Myocyte (in vitro differentiated cells): ENCODE results near the gene MED15. TPM values are rescaled to one million over a fixed set of nuclear protein-coding genes. Genes with fewer than 3 reads are reported as not detected.
A peak's percentile ranks its signal among the peaks of the same experiment; 100 is the strongest.
"Not testable (repeated sequence)": the region's sequence is repeated elsewhere in the genome, so short reads cannot be mapped to it uniquely, and the experiment has no call there.

ENCODE experiments used
- DNase-seq: peaks from one replicate; pipeline ENCODE4 v3.0.0-alpha.2; 2012; ENCODE audit warnings: low read depth
- total RNA-seq: library from RNA; depleted of rRNA; stranded (reverse); fragments of >200 nt; gene quantifications from 2 replicates; pipeline ENCODE4 v1.2.3, GENCODE V29; 2014

Gene MED15
- total RNA-seq, 1 donor from 2014 or later: 29.7 TPM

- no peak for DNase-seq
Observed at GRCh38 chr22:20483771-20484170, 23.6 kb upstream of the MED15 start.

- no peak for DNase-seq
Observed at GRCh38 chr22:20484948-20485683, 22.3 kb upstream of the MED15 start.

DNA sequence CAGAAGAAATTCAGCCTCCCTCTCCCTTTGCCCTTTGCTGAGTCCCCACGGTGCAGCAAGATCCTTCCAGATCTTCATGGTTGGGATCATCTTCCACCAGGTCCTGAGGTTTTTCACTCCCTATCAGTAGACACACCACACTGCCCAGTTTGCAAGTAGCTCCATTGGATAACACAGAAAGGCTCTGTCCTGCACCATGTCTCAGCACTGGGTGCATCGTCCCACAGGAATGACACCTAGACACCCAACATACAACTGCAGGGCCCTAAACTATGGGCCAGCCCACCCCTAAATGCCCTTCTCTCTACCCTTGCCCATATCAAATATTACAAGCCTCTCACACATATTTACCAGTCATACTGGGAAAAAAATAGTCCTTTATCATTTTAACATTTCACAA is 21.2 kb upstream of the MED15 start:
- DNase-seq: no peak

- DNase-seq: no peak
Observed at GRCh38 chr22:20487715-20488114, 19.7 kb upstream of the MED15 start.

DNA sequence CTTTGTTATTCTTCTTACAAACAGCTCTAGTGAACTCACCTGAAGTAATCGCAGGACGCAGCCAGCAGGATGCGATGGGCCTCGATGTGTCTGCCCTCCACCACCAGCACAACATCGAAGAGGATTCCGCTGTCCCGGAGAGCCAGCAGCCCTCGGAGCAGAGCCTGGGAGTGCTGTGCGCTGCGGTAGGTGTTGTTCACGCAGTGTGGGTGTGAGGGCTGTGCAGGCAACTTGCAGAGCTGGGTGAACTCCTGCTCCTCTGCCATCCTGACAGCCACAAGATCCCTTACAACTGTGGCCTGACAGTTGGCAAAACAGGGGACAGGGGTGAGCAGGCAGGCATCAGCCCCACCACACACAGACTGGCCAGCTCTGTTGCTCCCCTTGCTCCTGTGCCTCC is 18.5 kb upstream of the MED15 start:
- DNase-seq: no peak

GRCh38 chr22:20490183-20490940 is 17.0 kb upstream of the MED15 start:
- no peak for DNase-seq

DNA sequence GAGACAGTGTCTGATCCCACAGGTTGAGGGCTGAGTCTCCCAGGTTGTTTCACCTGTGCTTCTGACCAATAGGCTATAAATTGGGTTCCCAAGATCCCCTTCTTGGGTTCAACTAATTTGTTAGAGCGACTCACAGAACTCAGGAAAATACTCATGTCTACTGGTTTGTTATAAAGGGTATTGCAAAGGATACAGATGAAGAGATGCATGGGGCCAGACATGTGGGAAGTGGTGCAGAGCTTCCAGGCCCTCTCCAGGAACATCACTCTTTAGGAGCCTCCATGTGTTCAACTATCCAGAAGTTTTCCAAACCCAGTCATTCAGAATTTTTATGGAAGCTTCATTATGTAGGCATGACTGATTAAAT is 16.5 kb upstream of the MED15 start:
- no peak for DNase-seq

DNA sequence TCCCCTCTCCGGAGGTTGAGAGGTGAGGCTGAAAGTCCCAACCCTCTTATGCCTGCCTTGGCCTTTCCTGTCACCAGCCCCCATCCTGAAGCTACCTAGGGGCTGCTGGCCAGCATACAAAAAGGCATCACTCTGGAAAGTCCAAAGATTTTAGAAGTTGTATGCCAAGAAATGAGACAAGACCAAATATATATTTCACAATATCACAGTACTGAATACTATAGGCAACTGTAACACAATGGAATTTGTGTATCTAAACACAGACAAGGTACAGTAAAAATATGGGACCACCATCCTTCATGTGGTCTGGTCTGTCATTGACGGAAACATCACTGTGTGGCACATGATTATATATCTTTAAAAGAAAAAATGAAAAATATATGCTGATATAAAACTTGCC is 16.1 kb upstream of the MED15 start:
- no peak for DNase-seq

- peak; percentile 44 for DNase-seq
Observed at GRCh38 chr22:20494978-20495860, 12.2 kb upstream of the MED15 start, which contains the start of gene KLHL22. Gene KLHL22 (minus strand): TSS chr22:20495795. CDS start chr22:20489211, 6,584 bp downstream.

DNA sequence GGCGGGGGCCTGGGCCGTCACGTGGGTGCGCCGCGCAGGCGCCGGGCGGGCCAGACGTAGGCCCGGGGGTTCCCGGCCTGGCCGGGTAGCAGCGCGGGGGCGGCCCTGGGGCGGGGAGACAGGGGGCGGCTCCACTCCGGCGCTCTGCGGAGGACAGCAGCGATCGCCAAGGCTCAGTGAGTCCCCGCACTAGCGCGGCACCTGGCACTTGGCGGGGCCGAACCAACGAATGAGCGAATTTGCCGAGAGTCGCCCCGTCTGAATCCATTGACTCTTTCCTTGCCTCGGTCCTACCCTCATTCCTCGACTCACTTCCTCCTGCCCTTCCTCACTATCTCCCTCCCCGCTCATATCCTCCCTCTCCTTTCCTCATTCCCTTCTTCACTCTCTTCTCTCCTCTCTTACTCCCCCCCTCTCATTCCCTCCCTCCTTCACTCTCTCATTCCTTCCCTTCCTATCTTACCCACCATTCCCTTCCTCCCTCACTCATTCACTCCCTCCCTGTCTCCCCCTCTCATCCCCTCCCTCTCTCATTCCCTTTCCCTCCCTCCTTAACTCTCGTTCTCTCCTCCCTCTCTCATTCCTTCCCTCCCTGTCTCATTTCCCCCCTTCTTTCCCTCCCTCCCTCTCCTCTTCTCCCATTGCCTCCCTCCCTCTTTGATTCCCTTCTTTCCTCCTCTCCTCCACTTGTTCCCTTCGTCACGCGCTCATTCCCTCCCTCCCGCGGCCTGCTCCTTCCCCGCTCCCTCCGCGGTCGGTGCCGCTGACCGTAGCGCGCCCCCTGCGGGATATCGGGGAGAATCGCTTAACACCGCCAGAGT is 11.3 kb upstream of the MED15 start:
- DNase-seq: peak; percentile 96

- DNase-seq: no peak
Observed at GRCh38 chr22:20497426-20497825, 10.0 kb upstream of the MED15 start.

- no peak for DNase-seq
Observed at GRCh38 chr22:20498913-20499312, 8.5 kb upstream of the MED15 start.

DNA sequence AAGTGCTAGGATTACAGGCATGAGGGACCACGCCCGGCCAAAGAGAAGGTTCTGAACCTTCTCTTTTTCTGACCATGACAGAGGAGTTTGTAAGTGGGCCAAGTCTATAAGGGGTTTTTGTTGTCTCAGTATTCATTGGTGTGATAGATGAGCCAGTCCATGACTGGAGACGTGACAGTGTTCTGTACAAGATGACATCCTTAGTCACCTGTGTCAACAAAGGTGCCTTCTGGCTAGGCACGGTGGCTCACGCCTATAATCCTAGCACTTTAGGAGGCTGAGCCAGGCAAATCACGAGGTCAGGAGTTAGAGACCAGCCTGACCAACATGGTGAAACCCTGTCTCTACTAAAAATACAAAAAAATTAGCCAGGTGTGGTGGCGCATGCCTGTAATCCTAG is 7.6 kb upstream of the MED15 start:
- DNase-seq: no peak

DNA sequence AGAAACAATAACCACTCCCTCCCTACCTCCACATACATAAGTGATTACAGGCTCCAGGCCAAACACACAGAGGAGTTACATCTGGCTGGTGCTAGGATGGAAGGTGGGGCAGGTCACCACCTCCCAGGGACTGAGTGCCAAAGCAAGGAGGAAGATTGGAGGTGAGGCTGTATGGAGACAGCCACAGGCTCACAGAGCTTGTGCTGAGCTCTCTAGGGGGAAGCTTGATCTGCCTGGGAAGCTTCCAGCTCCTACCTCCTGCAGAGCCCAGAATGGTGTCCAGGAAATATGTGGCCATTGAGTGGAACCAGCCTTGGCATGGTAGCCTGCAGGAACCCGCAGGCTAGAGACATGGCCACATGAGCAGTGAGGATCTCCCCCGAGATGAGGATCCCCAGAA is 3.6 kb upstream of the MED15 start:
- DNase-seq: no peak

- DNase-seq: peak; percentile 45
Observed at GRCh38 chr22:20504293-20504922, 3.0 kb upstream of the MED15 start.

DNA sequence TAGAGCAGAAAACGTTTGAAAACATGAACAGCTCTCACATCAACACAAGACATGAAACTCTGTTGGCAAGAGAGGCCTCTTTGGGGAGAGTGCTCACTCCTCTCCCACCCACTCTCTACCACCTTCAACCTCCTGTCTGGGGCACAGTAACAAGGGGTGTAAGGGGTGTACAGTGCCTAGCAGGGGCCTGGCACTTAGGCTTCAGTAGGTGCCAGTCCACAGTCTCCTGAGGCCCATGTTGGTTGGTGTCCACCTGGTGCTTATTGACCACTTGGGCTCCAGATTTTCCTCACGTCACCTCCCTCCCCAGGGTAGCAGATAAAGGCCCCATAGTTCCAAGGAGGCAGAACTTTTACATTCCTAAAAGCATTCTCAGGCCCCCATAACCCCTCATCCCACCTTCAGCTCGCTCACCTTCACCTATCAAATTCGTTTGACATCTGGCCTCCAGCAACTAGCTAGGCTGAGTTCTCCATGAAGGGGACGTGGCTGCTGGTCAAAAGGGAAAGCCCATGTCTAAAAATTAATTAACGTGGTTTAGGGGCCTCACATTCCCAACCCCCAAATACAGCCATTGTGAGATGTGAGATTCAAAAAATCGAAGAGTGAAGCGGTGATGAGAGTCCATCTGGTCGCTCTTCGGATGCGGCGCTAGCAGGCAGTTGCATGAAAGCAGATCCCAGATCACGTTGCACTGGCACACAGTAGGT is 712 bp upstream of the MED15 start:
- no peak for DNase-seq

DNA sequence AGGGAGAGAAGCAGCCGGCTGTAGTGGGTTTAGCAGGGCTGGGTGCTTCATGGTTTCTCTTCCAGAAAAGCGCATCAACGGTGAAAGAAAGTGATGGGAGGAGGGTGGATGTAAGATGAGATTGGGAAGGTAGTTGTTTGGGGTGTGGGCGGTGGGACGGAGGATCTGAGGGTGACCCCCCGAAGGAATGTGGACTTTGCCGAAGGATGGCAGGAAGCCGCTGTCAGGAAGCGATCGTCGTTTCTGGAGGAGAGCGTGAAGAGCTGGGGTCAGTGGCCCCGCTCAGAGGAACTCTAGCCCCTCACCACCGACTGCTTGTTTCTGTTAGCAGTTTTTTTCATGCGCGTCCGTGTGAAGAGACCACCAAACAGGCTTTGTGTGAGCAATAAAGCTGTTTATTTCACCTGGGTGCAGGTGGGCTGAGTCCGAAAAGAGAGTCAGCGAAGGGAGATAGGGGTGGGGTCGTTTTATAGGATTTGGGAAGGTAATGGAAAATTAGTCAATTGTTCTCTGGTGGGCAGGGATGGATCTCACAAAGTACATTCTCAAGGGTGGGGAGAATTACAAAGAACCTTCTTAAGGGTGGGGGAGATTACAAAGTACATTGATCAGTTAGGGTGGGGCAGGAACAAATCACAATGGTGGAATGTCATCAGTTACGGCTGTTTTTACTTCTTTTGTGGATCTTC is 801 bp downstream of the MED15 start:
- not testable (repeated sequence) for DNase-seq

DNA sequence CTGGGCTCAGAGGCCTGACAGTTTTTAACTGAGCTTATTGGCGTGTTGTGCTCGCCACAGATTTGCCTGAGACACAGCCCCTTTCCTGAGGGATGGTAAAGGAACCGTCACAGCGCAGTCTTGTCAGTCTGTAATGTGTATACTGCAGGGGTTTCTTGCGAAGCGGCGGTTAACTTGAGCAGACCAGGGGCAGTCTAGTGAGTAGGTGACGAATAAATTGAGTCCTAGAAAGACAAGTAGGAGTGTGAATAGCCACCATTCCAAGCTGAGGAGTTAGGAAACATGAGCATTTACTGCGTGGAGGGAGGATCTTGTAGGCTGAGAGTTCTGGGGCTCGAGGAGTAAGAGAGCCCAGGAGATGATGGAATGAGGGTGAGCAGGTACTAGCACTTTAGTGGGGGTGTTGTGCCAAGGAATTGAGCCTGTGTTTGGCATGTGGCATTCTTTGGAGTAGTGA is 1.4 kb downstream of the MED15 start:
- DNase-seq: no peak
